Neural cell (in vitro differentiated cells): ENCODE data around the gene ZFX.

Source experiments
- CTCF ChIP-seq: fragments of 450-650 bp; IDR thresholded peaks from 2 replicates; pipeline ENCODE4 v1.5.1; 2014; ENCODE audit warnings: antibody characterized with exemption, mild to moderate bottlenecking, moderate library complexity; ENCODE audit not compliant: poor library complexity, severe bottlenecking
- EZH2 ChIP-seq: fragments of 200-600, 300-800 bp; shearing (Covaris generic), sonication (generic); IDR thresholded peaks from 2 replicates; pipeline ENCODE4 v1.6.1; 2014; ENCODE audit warnings: antibody characterized with exemption, low read length, borderline replicate concordance, mild to moderate bottlenecking; ENCODE audit not compliant: insufficient read depth, poor library complexity, severe bottlenecking
- MXI1 ChIP-seq: fragments of 450-650 bp; conservative IDR thresholded peaks from 2 replicates; pipeline ENCODE4 v1.6.1; 2014; ENCODE audit warnings: antibody characterized with exemption, mild to moderate bottlenecking; ENCODE audit not compliant: poor library complexity, severe bottlenecking
- REST ChIP-seq: IDR thresholded peaks from 2 replicates; pipeline ENCODE4 v1.6.1; 2012; ENCODE audit warnings: borderline replicate concordance

DNA sequence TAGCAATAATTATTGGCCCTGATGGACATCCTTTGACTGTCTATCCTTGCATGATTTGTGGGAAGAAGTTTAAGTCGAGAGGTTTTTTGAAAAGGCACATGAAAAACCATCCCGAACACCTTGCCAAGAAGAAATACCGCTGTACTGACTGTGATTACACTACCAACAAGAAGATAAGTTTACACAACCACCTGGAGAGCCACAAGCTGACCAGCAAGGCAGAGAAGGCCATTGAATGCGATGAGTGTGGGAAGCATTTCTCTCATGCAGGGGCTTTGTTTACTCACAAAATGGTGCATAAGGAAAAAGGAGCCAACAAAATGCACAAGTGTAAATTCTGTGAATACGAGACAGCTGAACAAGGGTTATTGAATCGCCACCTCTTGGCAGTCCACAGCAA is 60.7 kb downstream of the ZFX start:
- TF ChIP-seq CTCF, result no peak
- no peak for TF ChIP-seq MXI1
- no peak for TF ChIP-seq REST
- no peak for TF ChIP-seq EZH2
